ENCODE results near the gene ANKRD53. TPM values are rescaled to one million over a fixed set of nuclear protein-coding genes. Genes with fewer than 3 reads are reported as not detected.
"Not testable (repeated sequence)": the region's sequence is repeated elsewhere in the genome, so short reads cannot be mapped to it uniquely, and the experiment has no call there.

The ANKRD53 gene
- polyA plus RNA-seq, 1 of the 3 experiments (the other 2 are of a cell fraction): 0.58 TPM

- Histone ChIP-seq H3K36me3 (replicated peaks in 1 of 2; ENCODE audit: control insufficient read depth in 1 of 2, insufficient read depth in 2 of 2, low read length in 1 of 2) (no peaks in the 10 kb centered on the region), H3K4me2 (no peak overlapping the region), H4K20me1 (ENCODE audit: insufficient read depth) (no peaks in the 10 kb centered on the region), H3K9me2 (no peaks in the 10 kb centered on the region), H3K4me3 (ENCODE audit: low read depth in 2 of 2, low read length in 1 of 2) (no peak overlapping the region), H3K4me1 (ENCODE audit: control insufficient read depth in 1 of 2, insufficient read depth in 2 of 2, low read depth in 1 of 2, low read length in 1 of 2) (no peaks in the 10 kb centered on the region), H3K79me2 (ENCODE audit: insufficient read depth) (no peaks in the 10 kb centered on the region), H2AFZ (ENCODE audit: low read depth) (no peak overlapping the region), H3K27me3 (ENCODE audit: insufficient read depth) (peaks cover 23% of the 10 kb centered on the region; the same call in 1 of the 2 replicates), H3K9me3 (no peaks in the 10 kb centered on the region), H3K9ac (no peak overlapping the region), H3K27ac (ENCODE audit: low read depth in 2 of 2, low read length in 1 of 2) (no peak overlapping the region), H3F3A (replicated peaks; ENCODE audit: insufficient read depth) (no peaks in the 10 kb centered on the region)
- DNase-seq: no peak
- no peak for TF ChIP-seq RAD21 (IDR thresholded peaks at IDR 0.05; ENCODE audit: low read length)
- TF ChIP-seq CHD2 (IDR thresholded peaks at IDR 0.05; ENCODE audit: low read length, partially characterized antibody): no peak
- TF ChIP-seq FOSL2 (IDR thresholded peaks at IDR 0.05; ENCODE audit: borderline replicate concordance, low read depth): no peak
- TF ChIP-seq RCOR1 (IDR thresholded peaks at IDR 0.05; ENCODE audit: low read length): no peak
- TF ChIP-seq USF2 (IDR thresholded peaks at IDR 0.05; ENCODE audit: borderline replicate concordance, low read depth, low read length): no peak
- TF ChIP-seq FOXM1 (IDR thresholded peaks at IDR 0.05; ENCODE audit: low read depth): no peak
- WGBS (ENCODE audit: low lambda C conversion rate): 57% methylated on average over 8 of the region's 8 CpGs
- POLR2A ChIA-PET: no interaction called here
- CTCF ChIA-PET: no interaction called here
Measured at GRCh38 chr2:71018625-71019024, 40.2 kb downstream of the ANKRD53 start.

- peaks cover 28% of the 10 kb centered on the region; the same call in 1 of the 2 replicates for H3K27me3 ChIP-seq (ENCODE audit: insufficient read depth)
- H3F3A ChIP-seq (replicated peaks; ENCODE audit: insufficient read depth); H3K79me2 ChIP-seq (ENCODE audit: insufficient read depth); H2AFZ ChIP-seq (ENCODE audit: low read depth); H3K4me3 ChIP-seq (ENCODE audit: low read depth in 2 of 2, low read length in 1 of 2); H3K4me2 ChIP-seq; DNase-seq; H3K4me1 ChIP-seq (ENCODE audit: control insufficient read depth in 1 of 2, insufficient read depth in 2 of 2, low read depth in 1 of 2, low read length in 1 of 2); H3K27ac ChIP-seq (ENCODE audit: low read depth in 2 of 2, low read length in 1 of 2); H3K9me2 ChIP-seq; H4K20me1 ChIP-seq (ENCODE audit: insufficient read depth); H3K36me3 ChIP-seq (replicated peaks in 1 of 2; ENCODE audit: control insufficient read depth in 1 of 2, insufficient read depth in 2 of 2, low read length in 1 of 2); H3K9me3 ChIP-seq; POLR2A ChIA-PET; H3K9ac ChIP-seq: not testable (repeated sequence)
- CTCF ChIA-PET: interaction anchor here (0.8 kb wide), 1 partner anchor 19 kb away, joined by 3 read pairs; no protein-coding TSS in a partner anchor
- WGBS (ENCODE audit: low lambda C conversion rate): 41% methylated on average over 6 of the region's 6 CpGs
Measured at GRCh38 chr2:71019989-71020388, 41.6 kb downstream of the ANKRD53 start.

DNA sequence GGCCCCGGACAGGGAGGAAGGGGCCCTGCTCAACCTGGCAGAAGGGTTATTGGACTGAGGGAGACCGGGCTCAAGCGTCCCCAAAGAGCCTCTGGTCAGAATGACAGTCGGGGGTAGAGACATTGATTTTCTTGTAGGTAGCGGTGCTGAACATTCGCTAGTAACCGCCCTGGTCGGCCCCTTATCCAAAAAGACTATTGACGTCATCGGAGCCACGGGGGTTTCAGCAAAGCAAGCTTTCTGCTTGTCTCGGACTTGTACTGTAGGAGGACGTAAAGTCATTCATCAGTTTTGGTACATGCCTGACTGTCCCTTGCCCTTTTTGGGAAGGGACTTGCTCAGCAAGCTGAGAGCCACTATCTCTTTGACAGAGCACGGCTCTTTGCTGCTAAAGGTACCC, 43.0 kb downstream of the ANKRD53 start:
- POLR2A ChIA-PET; H3K9ac ChIP-seq; H3F3A ChIP-seq (replicated peaks; ENCODE audit: insufficient read depth); H3K27ac ChIP-seq (ENCODE audit: low read depth in 2 of 2, low read length in 1 of 2); H3K4me3 ChIP-seq (ENCODE audit: low read depth in 2 of 2, low read length in 1 of 2); H3K4me1 ChIP-seq (ENCODE audit: control insufficient read depth in 1 of 2, insufficient read depth in 2 of 2, low read depth in 1 of 2, low read length in 1 of 2); H3K4me2 ChIP-seq; H2AFZ ChIP-seq (ENCODE audit: low read depth); H3K36me3 ChIP-seq (replicated peaks in 1 of 2; ENCODE audit: control insufficient read depth in 1 of 2, insufficient read depth in 2 of 2, low read length in 1 of 2); DNase-seq; H4K20me1 ChIP-seq (ENCODE audit: insufficient read depth); H3K9me2 ChIP-seq; H3K9me3 ChIP-seq; H3K79me2 ChIP-seq (ENCODE audit: insufficient read depth): not testable (repeated sequence)
- 46% methylated on average over 10 of the region's 14 CpGs for WGBS (ENCODE audit: low lambda C conversion rate)
- CTCF ChIA-PET: interaction anchor here (0.8 kb wide), 1 partner anchor 20 kb away, joined by 5 read pairs; no protein-coding TSS in a partner anchor
- peaks cover 37% of the 10 kb centered on the region; the same call in 1 of the 2 replicates for H3K27me3 ChIP-seq (ENCODE audit: insufficient read depth)

- H3K4me3 ChIP-seq (ENCODE audit: low read depth in 2 of 2, low read length in 1 of 2); H3K36me3 ChIP-seq (replicated peaks in 1 of 2; ENCODE audit: control insufficient read depth in 1 of 2, insufficient read depth in 2 of 2, low read length in 1 of 2); DNase-seq; CTCF ChIA-PET; H3K9ac ChIP-seq; H3K4me2 ChIP-seq; H3K79me2 ChIP-seq (ENCODE audit: insufficient read depth); H2AFZ ChIP-seq (ENCODE audit: low read depth); H3K9me2 ChIP-seq; POLR2A ChIA-PET; H4K20me1 ChIP-seq (ENCODE audit: insufficient read depth); H3K27ac ChIP-seq (ENCODE audit: low read depth in 2 of 2, low read length in 1 of 2); H3K9me3 ChIP-seq; H3K4me1 ChIP-seq (ENCODE audit: control insufficient read depth in 1 of 2, insufficient read depth in 2 of 2, low read depth in 1 of 2, low read length in 1 of 2); H3F3A ChIP-seq (replicated peaks; ENCODE audit: insufficient read depth): not testable (repeated sequence)
- 43% methylated on average over 13 of the region's 15 CpGs for WGBS (ENCODE audit: low lambda C conversion rate)
- H3K27me3 ChIP-seq (ENCODE audit: insufficient read depth): peaks cover 37% of the 10 kb centered on the region; the same call in 1 of the 2 replicates
Measured at GRCh38 chr2:71023553-71024243, 45.3 kb downstream of the ANKRD53 start.
